Measurements from ENCODE around the gene NPTN.

Gene NPTN

GRCh38 chr15:73518180-73518862 lies 114.9 kb downstream of the NPTN start:
- DNase-seq (ENCODE audit: low spot score): no peak

- DNase-seq (ENCODE audit: low spot score): no peak
These were observed 115.6 kb downstream of the NPTN start for GRCh38 chr15:73517566-73517965.

GRCh38 chr15:73515527-73515926 lies 117.7 kb downstream of the NPTN start:
- no peak for DNase-seq (ENCODE audit: low spot score)

All from AG08395 (cell line).